Spleen (tissue), 11 donors: Measurements from ENCODE around the gene NDUFC1. TPM values are rescaled to one million over a fixed set of nuclear protein-coding genes. Genes with fewer than 3 reads are reported as not detected.

ENCODE experiments used
- DNase-seq: peaks from one replicate; pipeline ENCODE4 v3.0.0-alpha.2; 2020
- H3K27ac ChIP-seq, 8 donors: fragments of 200-600 bp; sonication (generic) in 7 of 8; 1 replicate in 4 of 8; 2 replicates in 4 of 8; pipeline versions ENCODE4 v1.5.0 to v1.8.0; 2016 to 2021; ENCODE audit warnings: inconsistent platforms in 4 of 8, mild to moderate bottlenecking in 4 of 8, moderate library complexity in 1 of 8
- H3K27me3 ChIP-seq, 7 donors: fragments of 200-600 bp; sonication (generic) in 6 of 7; replicated peaks in 1 of 7; 1 replicate in 4 of 7; 2 replicates in 3 of 7; pipeline versions ENCODE4 v1.5.0 to v1.8.0; 2016 to 2021; ENCODE audit warnings: inconsistent platforms in 3 of 7, mild to moderate bottlenecking in 1 of 7
- H3K36me3 ChIP-seq, 6 donors: fragments of 200-600 bp; sonication (generic) in 5 of 6; 1 replicate in 4 of 6; 2 replicates in 2 of 6; pipeline versions ENCODE4 v1.5.0 to v1.8.0; 2016 to 2021; ENCODE audit warnings: inconsistent platforms in 2 of 6
- H3K4me1 ChIP-seq, 6 donors: fragments of 200-600 bp; sonication (generic) in 5 of 6; 1 replicate in 3 of 6; 2 replicates in 3 of 6; pipeline versions ENCODE4 v1.5.0 to v1.8.0; 2016 to 2021; ENCODE audit warnings: inconsistent platforms in 3 of 6
- H3K4me3 ChIP-seq, 8 donors: fragments of 200-600 bp; sonication (generic) in 7 of 8; 1 replicate in 4 of 8; 2 replicates in 4 of 8; pipeline versions ENCODE4 v1.5.0 to v1.8.0; 2016 to 2021; ENCODE audit warnings: inconsistent platforms in 4 of 8, mild to moderate bottlenecking in 4 of 8, moderate library complexity in 2 of 8
- H3K9me3 ChIP-seq, 8 donors: fragments of 200-600 bp; sonication (generic) in 7 of 8; 1 replicate in 4 of 8; 2 replicates in 4 of 8; pipeline versions ENCODE4 v1.5.0 to v1.8.0; 2016 to 2021; ENCODE audit warnings: inconsistent platforms in 4 of 8
- CTCF ChIP-seq, 11 experiments: fragments of 200-600 bp in 7 of 11; fragments of 450-650 bp in 4 of 11; sonication (generic) in 4 of 11; IDR thresholded peaks in 8 of 11; conservative IDR thresholded peaks in 3 of 11; 1 replicate in 7 of 11; 2 replicates in 4 of 11; pipeline versions ENCODE4 v1.4.0 to v1.8.0; 2016 to 2021; ENCODE audit warnings: antibody characterized with exemption in 11 of 11, inconsistent platforms in 4 of 11, mild to moderate bottlenecking in 1 of 11
- POLR2A ChIP-seq, 3 donors: fragments of 450-650 bp; IDR thresholded peaks; one replicate each; pipeline ENCODE4 v1.5.1; 2017; ENCODE audit warnings: antibody characterized with exemption in 3 of 3, mild to moderate bottlenecking in 1 of 3
- POLR2AphosphoS5 ChIP-seq, 3 donors: sonication (generic); formaldehyde crosslinking; IDR thresholded peaks; one replicate each; pipeline ENCODE4 v1.5.1; 2017; ENCODE audit warnings: antibody characterized with exemption in 3 of 3
- WGBS, 5 donors: extraction: QIAGEN DNeasy Blood & Tissue Kit in 3 of 5; methylation state at CpG; one replicate each; pipeline versions ENCODE4 v1.1.5 to v1.1.7; 2013 to 2018; 5-methylcytosine and 5-hydroxymethylcytosine counted together
- intact Hi-C: fragments of 100-400 bp; cut with DNase I; formaldehyde crosslinking; loops from one replicate; pipeline ENCODE4 v1.15.0; 2023; ENCODE audit warnings: low total_unique reads
- polyA plus RNA-seq, 3 donors: library from polyadenylated mRNA; stranded (reverse); fragments of 200-250 nt; gene quantifications; one replicate each; pipeline ENCODE4 v1.2.1, GENCODE V29; 2013
- small RNA-seq, 4 donors: library from RNA; depleted of rRNA; stranded (forward); fragments of <200 nt; gene quantifications; one replicate each; pipeline ENCODE3, GENCODE V24; 2016
- total RNA-seq, 7 donors: library from RNA; depleted of rRNA in 3 of 7; stranded (reverse); fragments of >200 nt in 3 of 7; fragmentation: NEBNext Ultra II Directional in 4 of 7; extraction: Animal tissue kit (Norgen Biotek cat#: 25700) in 4 of 7; gene quantifications; one replicate each; pipeline versions ENCODE4 v1.1.0 to v1.2.1, GENCODE V29; 2016 to 2021
- donor health status: healthy with polysubstance abuse.
- donor health status: DM: no; HTN: no; CAD: no; lungs with moderate emphysema.
- donor health status: DM: no; HTN: no; CAD: no.
- donor health status: Bipolar disorder and iron deficiency.
- donor health status: healthy.
- donor health status: DM: no; HTN: no; CAD: no.
- donor health status: DM: yes; HTN: yes; CAD: no.

The NDUFC1 gene
- total and polyA plus RNA-seq, 10 donors = 27.8 to 92.8 (median 46.3) TPM

- Histone ChIP-seq H3K27me3 (no peaks in the 10 kb centered on the region), H3K27ac (no peak overlapping the region), H3K4me3 (no peak overlapping the region), H3K36me3 (no peaks in the 10 kb centered on the region), H3K9me3 (peaks cover 0 to 12% (median 1%) of the 10 kb centered on the region in 8 donors), H3K4me1 (peaks cover 0 to 27% (median 7%) of the 10 kb centered on the region in 6 donors)
- intact Hi-C loops = no loop called here
- 87 to 94% (median 93%) methylated on average over 10 to 11 of the region's 11 CpGs for WGBS, 5 donors
- DNase-seq = no peak
- TF ChIP-seq CTCF (IDR thresholded peaks at IDR 0.05 in 8 of 11, conservative IDR thresholded peaks at IDR 0.05 in 3 of 11) (no peak), POLR2A (IDR thresholded peaks at IDR 0.05) (no peak), POLR2AphosphoS5 (IDR thresholded peaks at IDR 0.05) (no peak)
Measured at GRCh38 chr4:139241086-139241783, 61.0 kb downstream of the NDUFC1 start.

Small RNA genes within 50 kb of the gene (small RNA-seq; reads per million reads assigned to genes)
- gene RNU6-1074P = 0 reads per million in 4 donors
- gene RNU6-1214P = 0 reads per million in 4 donors

Other genes with a start within 250 kb of the NDUFC1 start
- 10 to 100 TPM; 57.8 to 85.8 (median 69.1) TPM for gene ELF2, start 125.3 kb downstream of the NDUFC1 start, total RNA-seq
- gene ELF2, start 125.3 kb downstream of the NDUFC1 start, polyA plus RNA-seq = 10 to 100 TPM; 13.0 to 14.7 (median 13.9) TPM
- gene MGARP, start 22.3 kb downstream of the NDUFC1 start, total RNA-seq = 1 to 10 TPM in 2 of 7 donors, under 1 TPM in 4, not detected in 1; 0.20 to 1.7 (median 0.48) TPM
- gene MGARP, start 22.3 kb downstream of the NDUFC1 start, polyA plus RNA-seq = under 1 TPM; 0.28 to 0.54 (median 0.50) TPM
- 10 to 100 TPM; 26.2 to 66.7 (median 41.1) TPM for gene NAA15, start 972 bp downstream of the NDUFC1 start, total RNA-seq
- 1 to 10 TPM; 5.4 to 8.3 (median 7.4) TPM for gene NAA15, start 972 bp downstream of the NDUFC1 start, polyA plus RNA-seq
- 10 to 100 TPM in 4 of 7 donors, 1 to 10 TPM in 3; 8.4 to 12.4 (median 10.1) TPM for gene RAB33B, start 151.6 kb upstream of the NDUFC1 start, total RNA-seq
- 1 to 10 TPM; 3.3 to 4.4 (median 3.7) TPM for gene RAB33B, start 151.6 kb upstream of the NDUFC1 start, polyA plus RNA-seq